Uterus (tissue), 2 donors: Measurements from ENCODE around the gene CADPS2.

Experiments
- CTCF ChIP-seq, 4 experiments: fragments of 200-600 bp in 2 of 4; fragments of 450-650 bp in 2 of 4; sonication (generic) in 2 of 4; IDR thresholded peaks; one replicate each; pipeline ENCODE4 v1.5.1; 2016 to 2019; ENCODE audit warnings: antibody characterized with exemption in 4 of 4, mild to moderate bottlenecking in 2 of 4, moderate library complexity in 1 of 4
- POLR2A ChIP-seq, 2 donors: fragments of 450-650 bp; IDR thresholded peaks; one replicate each; pipeline ENCODE4 v1.6.1; 2016; ENCODE audit warnings: antibody characterized with exemption in 2 of 2, mild to moderate bottlenecking in 1 of 2, moderate library complexity in 1 of 2

- TF ChIP-seq CTCF (IDR thresholded peaks at IDR 0.05) (no peak), POLR2A (IDR thresholded peaks at IDR 0.05) (no peak)
These were observed 491.7 kb downstream of the CADPS2 start for GRCh38 chr7:122394512-122394911.
